HepG2 (cell line): ENCODE data around the gene PYY. TPM values are rescaled to one million over a fixed set of nuclear protein-coding genes. Genes with fewer than 3 reads are reported as not detected.

Experiments
- ATAC-seq: fragments of 200-7000 bp; cut with Tn5 transposase; 3 replicates; pipeline ENCODE4 v1.9.1; 2020; ENCODE audit warnings: mild to moderate bottlenecking, moderate library complexity
- BruUV-seq: library from RNA; stranded (reverse); fragments of 400-500 nt; replicated peaks from 2 replicates; lab custom pipeline; 2021; lab: Mats Ljungman, UMichigan
- CTCF ChIA-PET: fragments of 300-600 bp; formaldehyde crosslinking; extraction: SDS; loops from one replicate; lab custom pipeline; 2021; ENCODE audit warnings: low total read pairs, inconsistent platforms, low intra/inter-chr PET ratio; lab: Yijun Ruan, JAX
- POLR2A ChIA-PET: fragments of 350-600 bp; sonication (Branson Sonifier 250); formaldehyde crosslinking; loops from one replicate; lab custom pipeline; 2020; ENCODE audit warnings: antibody characterized with exemption, inconsistent platforms; lab: Yijun Ruan, JAX
- DNase-seq: peaks from one replicate; pipeline ENCODE4 v3.0.0-alpha.2; 2015; ENCODE audit warnings: low spot score
- FAIRE-seq: peaks from 3 replicates; lab custom pipeline; 2011; peaks lifted over from hg19 to GRCh38; lab: Jason Lieb, UNC
- H2AFZ ChIP-seq: one replicate; pipeline ENCODE4 v1.6.1; 2011; ENCODE audit warnings: low read length, inconsistent platforms
- H3K27ac ChIP-seq: fragments of 300-600 bp; 3 replicates; pipeline ENCODE4 v1.8.0; 2011; ENCODE audit warnings: mixed run types, mild to moderate bottlenecking, mixed read lengths, low read length, inconsistent platforms; ENCODE audit not compliant: insufficient read depth; ENCODE audit errors: extremely low read length
- H3K27me3 ChIP-seq, 2 experiments: fragments of 200-600 bp in 1 of 2; 2 replicates in 1 of 2; 3 replicates in 1 of 2; pipeline versions ENCODE4 v1.6.0 to v1.8.0; 2011; ENCODE audit warnings: low read length in 2 of 2, mild to moderate bottlenecking in 2 of 2, moderate library complexity in 2 of 2, inconsistent platforms in 1 of 2; ENCODE audit not compliant: insufficient read depth in 2 of 2, control insufficient read depth in 1 of 2
- H3K36me3 ChIP-seq, 2 experiments: fragments of 200-600 bp in 1 of 2; replicated peaks in 1 of 2; 2 replicates in 1 of 2; 3 replicates in 1 of 2; pipeline versions ENCODE4 v1.5.1 to v1.8.0; 2011; ENCODE audit warnings: low read length in 2 of 2, inconsistent platforms in 1 of 2; ENCODE audit not compliant: insufficient read depth in 2 of 2, control insufficient read depth in 1 of 2
- H3K4me1 ChIP-seq: 2 replicates; pipeline ENCODE4 v1.5.1; 2012; ENCODE audit warnings: low read length, inconsistent platforms; ENCODE audit not compliant: insufficient read depth
- H3K4me2 ChIP-seq: 2 replicates; pipeline ENCODE4 v1.6.0; 2011; ENCODE audit warnings: low read depth, low read length, inconsistent platforms
- H3K4me3 ChIP-seq, 3 experiments: fragments of 200-600 bp in 1 of 3; sonication (generic), shearing (Covaris generic) in 1 of 3; replicated peaks in 1 of 3; 2 replicates each; pipeline ENCODE4 v1.5.1; 2011 to 2016; ENCODE audit warnings: low read length in 3 of 3, inconsistent platforms in 2 of 3, low read depth in 2 of 3, mild to moderate bottlenecking in 2 of 3, control low read depth in 1 of 3, mixed read lengths in 1 of 3; ENCODE audit not compliant: insufficient read depth in 1 of 3
- H3K79me2 ChIP-seq: one replicate; pipeline ENCODE4 v1.6.1; 2011; ENCODE audit warnings: low read length, inconsistent platforms; ENCODE audit not compliant: insufficient read depth
- H3K9ac ChIP-seq: 2 replicates; pipeline ENCODE4 v1.6.0; 2011; ENCODE audit warnings: mild to moderate bottlenecking, low read depth, low read length, inconsistent platforms; ENCODE audit not compliant: insufficient read depth
- H3K9me3 ChIP-seq: 2 replicates; pipeline ENCODE4 v1.5.1; 2012; ENCODE audit warnings: mild to moderate bottlenecking, low read length
- H4K20me1 ChIP-seq: 2 replicates; pipeline ENCODE4 v1.6.0; 2011; ENCODE audit warnings: inconsistent platforms, mild to moderate bottlenecking, low read length, moderate library complexity; ENCODE audit not compliant: insufficient read depth
- GABPB1 ChIP-seq: IDR thresholded peaks from 2 replicates; pipeline ENCODE4 v1.6.1; 2016; ENCODE audit warnings: mild to moderate bottlenecking, missing genetic modification reagents, moderate library complexity, missing compliant biosample characterization
- HNRNPH1 ChIP-seq: fragments of 200-400 bp; formaldehyde crosslinking; optimal IDR thresholded peaks from 2 replicates; pipeline ENCODE3; 2017; ENCODE audit warnings: mild to moderate bottlenecking, low read depth, low read length
- NR2C2 ChIP-seq: sonication (generic); formaldehyde crosslinking; IDR thresholded peaks from 2 replicates; pipeline ENCODE4 v1.4.0; 2020; ENCODE audit warnings: missing genetic modification reagents, mild to moderate bottlenecking, moderate library complexity, borderline replicate concordance
- SMC3 ChIP-seq: IDR thresholded peaks from 2 replicates; pipeline ENCODE4 v1.6.1; 2011; ENCODE audit warnings: low read length, improper control_type of control experiment
- SNRNP70 ChIP-seq: fragments of 200-400 bp; formaldehyde crosslinking; IDR thresholded peaks from 2 replicates; pipeline ENCODE4 v1.6.1; 2017; ENCODE audit warnings: mild to moderate bottlenecking, low read depth, low read length, moderate library complexity
- SOX6 ChIP-seq, 2 experiments: fragments of 450-650 bp in 1 of 2; sonication (generic) in 1 of 2; formaldehyde crosslinking in 1 of 2; IDR thresholded peaks; 2 replicates each; pipeline versions ENCODE4 v1.4.0 to v1.6.1; 2017 to 2020; ENCODE audit warnings: antibody characterized with exemption in 1 of 2, mild to moderate bottlenecking in 1 of 2, missing genetic modification reagents in 1 of 2
- SRSF9 ChIP-seq: fragments of 200-400 bp; formaldehyde crosslinking; IDR thresholded peaks from 2 replicates; pipeline ENCODE4 v1.6.1; 2018; ENCODE audit warnings: borderline replicate concordance, mild to moderate bottlenecking, low read depth, low read length; ENCODE audit not compliant: insufficient read depth, poor library complexity, severe bottlenecking
- TMF1 ChIP-seq: sonication (generic); formaldehyde crosslinking; IDR thresholded peaks from 2 replicates; pipeline ENCODE4 v1.8.1; 2022; ENCODE audit warnings: low read depth, missing genetic modification reagents
- ZFP62 ChIP-seq: sonication (generic); formaldehyde crosslinking; IDR thresholded peaks from 2 replicates; pipeline ENCODE4 v1.4.0; 2020; ENCODE audit warnings: missing genetic modification reagents
- ZNF501 ChIP-seq: sonication (generic); formaldehyde crosslinking; IDR thresholded peaks from 2 replicates; pipeline ENCODE4 v1.5.1; 2020; ENCODE audit warnings: mild to moderate bottlenecking, moderate library complexity, missing genetic modification reagents
- ZNF546 ChIP-seq: sonication (generic); formaldehyde crosslinking; conservative IDR thresholded peaks from 2 replicates; pipeline ENCODE4 v1.8.1; 2023; ENCODE audit warnings: mild to moderate bottlenecking, missing genetic modification reagents
- ZNF841 ChIP-seq: sonication (generic); formaldehyde crosslinking; IDR thresholded peaks from 2 replicates; pipeline ENCODE4 v1.8.1; 2023; ENCODE audit warnings: missing genetic modification reagents, borderline replicate concordance
- WGBS: methylation state at CpG from one replicate; pipeline ENCODE4 v1.1.6; 2017; ENCODE audit warnings: low lambda C conversion rate; 5-methylcytosine and 5-hydroxymethylcytosine counted together
- in situ Hi-C: cut with HindIII; loops from 2 replicates; pipeline ENCODE4 v1.10.0; 2017; ENCODE audit warnings: low pct_unique_long_range_greater_than_20kb; ENCODE audit not compliant: extremely low pct_ligation_motif_present
- intact Hi-C: fragments of 100-400 bp; cut with micrococcal nuclease; formaldehyde crosslinking; loops from one replicate; pipeline ENCODE4 v1.10.0; 2022; ENCODE audit not compliant: unreplicated experiment
- polyA plus RNA-seq, 8 experiments: library from polyadenylated mRNA; depleted of rRNA in 3 of 8; stranded (reverse) in 7 of 8; unstranded in 1 of 8; fragments of >200 nt; fragmentation: Illumina TruSeq in 4 of 8; extraction: Trizol in 4 of 8; gene quantifications; 2 replicates each; pipeline versions ENCODE4 v1.2.1 to v1.2.3, GENCODE V29; 2011 to 2016; ENCODE audit warnings: low read depth in 4 of 8, missing spikeins in 1 of 8, mixed read lengths in 1 of 8; ENCODE audit not compliant: insufficient read depth in 1 of 8
- total RNA-seq, 5 experiments: library from RNA; depleted of rRNA; stranded (reverse); fragments of >200 nt; fragmentation: Illumina TruSeq; extraction: Trizol; gene quantifications; 2 replicates each; pipeline ENCODE4 v1.2.3, GENCODE V29; 2016; ENCODE audit warnings: low read depth in 1 of 5
- TF ChIP-seq, protein P1 (sequence below): sonication (generic); formaldehyde crosslinking; IDR thresholded peaks from 2 replicates; pipeline ENCODE4 v1.4.0; 2020; ENCODE audit warnings: missing genetic modification reagents, borderline replicate concordance

PYY gene
- total and polyA plus RNA-seq, 2 of the 13 experiments (the other 11 are each of a cell fraction or from before 2014, with no cell fraction given), result 0.25 TPM; not detected in 1

DNA sequence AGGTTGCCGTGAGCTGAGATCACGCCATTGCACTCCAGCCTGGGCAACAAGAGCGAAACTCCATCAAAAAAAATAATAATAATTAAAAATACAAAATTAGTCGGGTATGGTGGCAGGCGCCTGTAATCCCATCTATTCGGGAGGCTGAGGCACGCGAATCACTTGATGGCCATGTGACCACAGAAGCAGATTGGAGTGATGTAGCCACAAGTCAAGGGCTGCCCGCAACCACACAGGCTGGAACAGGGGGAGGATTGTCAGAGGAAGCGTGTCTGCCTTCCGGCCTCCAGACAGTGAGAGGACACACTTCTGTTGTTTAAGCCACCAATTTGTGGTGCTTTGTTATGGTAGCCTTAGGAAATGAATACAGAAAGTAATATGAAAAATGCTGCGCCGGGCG, 38.9 kb upstream of the PYY start:
- intact Hi-C loops, result no loop called here
- DNase-seq (no peak), ATAC-seq (no peak), FAIRE-seq (no peak)
- H3K4me2 ChIP-seq, result no peak overlapping the region
- no peak overlapping the region for H3K9ac ChIP-seq
- TF ChIP-seq ZFP62 (CRISPR knock-in tag), result no peak
- no peak for TF ChIP-seq ZNF546 (CRISPR knock-in tag)
- TF ChIP-seq SMC3, result no peak
- no peak for TF ChIP-seq ZNF501 (CRISPR knock-in tag)
- TF ChIP-seq SNRNP70, result no peak
- no peak for TF ChIP-seq SOX6 (IDR thresholded peaks at IDR 0.05)
- TF ChIP-seq SOX6 (CRISPR knock-in tag; IDR thresholded peaks at IDR 0.05), result no peak
- no peak for TF ChIP-seq GABPB1
- TF ChIP-seq NR2C2 (CRISPR knock-in tag), result no peak
- TF ChIP-seq TMF1 (CRISPR knock-in tag), result no peak
- TF ChIP-seq HNRNPH1, result no peak
- TF ChIP-seq, protein P1, sequence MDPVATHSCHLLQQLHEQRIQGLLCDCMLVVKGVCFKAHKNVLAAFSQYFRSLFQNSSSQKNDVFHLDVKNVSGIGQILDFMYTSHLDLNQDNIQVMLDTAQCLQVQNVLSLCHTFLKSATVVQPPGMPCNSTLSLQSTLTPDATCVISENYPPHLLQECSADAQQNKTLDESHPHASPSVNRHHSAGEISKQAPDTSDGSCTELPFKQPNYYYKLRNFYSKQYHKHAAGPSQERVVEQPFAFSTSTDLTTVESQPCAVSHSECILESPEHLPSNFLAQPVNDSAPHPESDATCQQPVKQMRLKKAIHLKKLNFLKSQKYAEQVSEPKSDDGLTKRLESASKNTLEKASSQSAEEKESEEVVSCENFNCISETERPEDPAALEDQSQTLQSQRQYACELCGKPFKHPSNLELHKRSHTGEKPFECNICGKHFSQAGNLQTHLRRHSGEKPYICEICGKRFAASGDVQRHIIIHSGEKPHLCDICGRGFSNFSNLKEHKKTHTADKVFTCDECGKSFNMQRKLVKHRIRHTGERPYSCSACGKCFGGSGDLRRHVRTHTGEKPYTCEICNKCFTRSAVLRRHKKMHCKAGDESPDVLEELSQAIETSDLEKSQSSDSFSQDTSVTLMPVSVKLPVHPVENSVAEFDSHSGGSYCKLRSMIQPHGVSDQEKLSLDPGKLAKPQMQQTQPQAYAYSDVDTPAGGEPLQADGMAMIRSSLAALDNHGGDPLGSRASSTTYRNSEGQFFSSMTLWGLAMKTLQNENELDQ (CRISPR knock-in tag), result no peak
- no peak for TF ChIP-seq SRSF9
- no peak for TF ChIP-seq ZNF841 (CRISPR knock-in tag)
- no peaks in the 10 kb centered on the region for H3K36me3 ChIP-seq
- H3K27me3 ChIP-seq, result peaks cover 5 to 57% of the 10 kb centered on the region in 2 experiments; a peak in 4 of 5 replicates
- ChIA-PET CTCF (interaction anchor here (4.6 kb wide), 1 partner anchor 49 kb away, joined by 128 read pairs; the partner anchor contains the start of gene PPY), POLR2A (no interaction called here)
- no peaks in the 10 kb centered on the region for H3K79me2 ChIP-seq
- 84% methylated on average over 14 of the region's 14 CpGs for WGBS
- no TSS peak for BruUV-seq
- no peak overlapping the region for H2AFZ ChIP-seq
- H3K4me1 ChIP-seq, result peaks cover 14% of the 10 kb centered on the region
- no peak overlapping the region for H3K27ac ChIP-seq
- in situ Hi-C loops, result loop anchor here (5.0 kb wide), 1 partner anchor 50 kb away; the partner anchor contains the start of gene PPY
- no peak overlapping the region for H3K4me3 ChIP-seq
- H4K20me1 ChIP-seq, result no peaks in the 10 kb centered on the region
- H3K9me3 ChIP-seq, result no peaks in the 10 kb centered on the region
